H1 (cell line): ENCODE measurements around the gene SMYD3. TPM values are rescaled to one million over a fixed set of nuclear protein-coding genes. Genes with fewer than 3 reads are reported as not detected.

Experiments
- CTCF ChIA-PET: fragments of 300-600 bp; sonication (Branson Sonifier 250); formaldehyde crosslinking; loops from one replicate; lab custom pipeline; 2021; ENCODE audit not compliant: partially characterized antibody; lab: Charles Lee
- POLR2A ChIA-PET: fragments of 300-600 bp; sonication (Branson Sonifier 250); formaldehyde crosslinking; loops from one replicate; lab custom pipeline; 2021; ENCODE audit warnings: inconsistent platforms; ENCODE audit not compliant: partially characterized antibody; lab: Charles Lee
- DNase-seq, 2 experiments: peaks; one replicate each; pipeline versions ENCODE4 v3.0.0 to v3.0.0-alpha.2; 2010 to 2022; ENCODE audit warnings: low spot score in 2 of 2, low read depth in 1 of 2, mixed read lengths in 1 of 2
- FAIRE-seq: peaks from 2 replicates; lab custom pipeline; 2011; peaks lifted over from hg19 to GRCh38; lab: Jason Lieb, UNC
- H2AFZ ChIP-seq: 2 replicates; pipeline ENCODE4 v1.8.1; 2012; ENCODE audit warnings: low read length, inconsistent platforms
- H2AK5ac ChIP-seq: 2 replicates; pipeline ENCODE4 v1.6.1; 2013; ENCODE audit warnings: low read depth, low read length
- H2BK120ac ChIP-seq: replicated peaks from 2 replicates; pipeline ENCODE3; 2013; ENCODE audit warnings: low read depth, low read length, inconsistent platforms
- H2BK12ac ChIP-seq: 2 replicates; pipeline ENCODE4 v1.6.1; 2013; ENCODE audit warnings: low read depth, low read length
- H2BK15ac ChIP-seq: 2 replicates; pipeline ENCODE4 v1.6.1; 2013; ENCODE audit warnings: low read length
- H2BK20ac ChIP-seq: 2 replicates; pipeline ENCODE4 v1.6.1; 2013; ENCODE audit warnings: low read length
- H2BK5ac ChIP-seq: 2 replicates; pipeline ENCODE4 v1.6.1; 2013; ENCODE audit warnings: low read depth, low read length
- H3K14ac ChIP-seq: 2 replicates; pipeline ENCODE4 v1.6.1; 2013; ENCODE audit warnings: inconsistent platforms; ENCODE audit not compliant: insufficient read length
- H3K18ac ChIP-seq: 2 replicates; pipeline ENCODE4 v1.6.1; 2013; ENCODE audit warnings: low read length; ENCODE audit errors: extremely low read depth
- H3K23ac ChIP-seq: 2 replicates; pipeline ENCODE4 v1.6.1; 2013; ENCODE audit warnings: inconsistent platforms; ENCODE audit not compliant: insufficient read length
- H3K23me2 ChIP-seq: 2 replicates; pipeline ENCODE4 v1.6.1; 2013; ENCODE audit warnings: low read depth, low read length
- H3K27ac ChIP-seq: 2 replicates; pipeline ENCODE4 v1.6.1; 2011; ENCODE audit warnings: low read depth, low read length, inconsistent platforms
- H3K27me3 ChIP-seq, 4 experiments: replicated peaks in 1 of 4; 1 replicate in 1 of 4; 2 replicates in 3 of 4; pipeline versions ENCODE4 v1.6.1 to v1.8.1; 2011 to 2013; ENCODE audit warnings: low read length in 3 of 4, mild to moderate bottlenecking in 3 of 4, inconsistent platforms in 2 of 4, mixed read lengths in 2 of 4, moderate library complexity in 1 of 4; ENCODE audit not compliant: control insufficient read depth in 3 of 4, insufficient read depth in 3 of 4; ENCODE audit errors: extremely low read depth in 1 of 4
- H3K36me3 ChIP-seq, 4 experiments: 2 replicates each; pipeline versions ENCODE4 v1.6.1 to v1.8.1; 2011 to 2013; ENCODE audit warnings: mild to moderate bottlenecking in 4 of 4, low read length in 3 of 4, moderate library complexity in 2 of 4, control low read depth in 1 of 4, inconsistent platforms in 1 of 4; ENCODE audit not compliant: insufficient read depth in 4 of 4, control insufficient read depth in 2 of 4
- H3K4ac ChIP-seq: replicated peaks from 2 replicates; pipeline ENCODE3; 2013; ENCODE audit warnings: low read length, low read depth, mixed read lengths, inconsistent platforms; ENCODE audit not compliant: insufficient read length
- H3K4me1 ChIP-seq, 4 experiments: replicated peaks in 1 of 4; 1 replicate in 1 of 4; 2 replicates in 3 of 4; pipeline versions ENCODE4 v1.6.1 to v1.8.1; 2011 to 2013; ENCODE audit warnings: low read length in 3 of 4, inconsistent platforms in 2 of 4, mixed read lengths in 1 of 4; ENCODE audit not compliant: insufficient read depth in 4 of 4, control insufficient read depth in 3 of 4
- H3K4me2 ChIP-seq, 2 experiments: 2 replicates each; pipeline versions ENCODE4 v1.6.1 to v1.8.1; 2011 to 2013; ENCODE audit warnings: low read depth in 2 of 2, low read length in 2 of 2, control low read depth in 1 of 2, inconsistent platforms in 1 of 2, mild to moderate bottlenecking in 1 of 2; ENCODE audit not compliant: insufficient read depth in 1 of 2
- H3K4me3 ChIP-seq, 4 experiments: fragments of 200-600, 300-600 bp in 1 of 4; sonication (generic), shearing (Covaris generic), sonication (Bioruptor Twin) in 1 of 4; 2 replicates each; pipeline versions ENCODE4 v1.5.1 to v1.8.1; 2011 to 2016; ENCODE audit warnings: low read length in 4 of 4, low read depth in 3 of 4, control low read depth in 2 of 4, inconsistent platforms in 2 of 4, mild to moderate bottlenecking in 2 of 4, mixed read lengths in 1 of 4, moderate library complexity in 1 of 4; ENCODE audit not compliant: insufficient read depth in 2 of 4; ENCODE audit errors: extremely low read depth in 1 of 4
- H3K56ac ChIP-seq: replicated peaks from 2 replicates; pipeline ENCODE3; 2013; ENCODE audit warnings: low read depth, mild to moderate bottlenecking, mixed read lengths, low read length, inconsistent platforms; ENCODE audit not compliant: insufficient read length
- H3K79me1 ChIP-seq: 2 replicates; pipeline ENCODE4 v1.6.1; 2013; ENCODE audit warnings: low read depth, low read length, control low read depth
- H3K79me2 ChIP-seq, 2 experiments: 2 replicates each; pipeline versions ENCODE4 v1.6.1 to v1.8.1; 2012 to 2013; ENCODE audit warnings: low read length in 2 of 2, mild to moderate bottlenecking in 2 of 2, inconsistent platforms in 1 of 2; ENCODE audit not compliant: insufficient read depth in 2 of 2, control insufficient read depth in 1 of 2
- H3K9ac ChIP-seq, 4 experiments: replicated peaks in 1 of 4; 1 replicate in 1 of 4; 2 replicates in 3 of 4; pipeline versions ENCODE4 v1.6.1 to v1.8.1; 2011 to 2013; ENCODE audit warnings: low read depth in 3 of 4, low read length in 3 of 4, control low read depth in 2 of 4, mild to moderate bottlenecking in 2 of 4, moderate library complexity in 2 of 4, inconsistent platforms in 1 of 4; ENCODE audit errors: extremely low read depth in 1 of 4
- H3K9me3 ChIP-seq, 2 experiments: 2 replicates each; pipeline versions ENCODE4 v1.6.1 to v1.8.1; 2012 to 2013; ENCODE audit warnings: mild to moderate bottlenecking in 2 of 2, moderate library complexity in 2 of 2, control low read depth in 1 of 2, inconsistent platforms in 1 of 2, low read depth in 1 of 2, low read length in 1 of 2, mixed read lengths in 1 of 2; ENCODE audit not compliant: insufficient read depth in 2 of 2
- H4K20me1 ChIP-seq, 2 experiments: replicated peaks in 1 of 2; 2 replicates each; pipeline versions ENCODE3 to v1.8.1; 2011 to 2013; ENCODE audit warnings: inconsistent platforms in 2 of 2, low read length in 2 of 2, mild to moderate bottlenecking in 1 of 2; ENCODE audit not compliant: insufficient read depth in 2 of 2, control insufficient read depth in 1 of 2
- H4K5ac ChIP-seq: 2 replicates; pipeline ENCODE4 v1.6.1; 2013; ENCODE audit warnings: low read length, low read depth, mixed read lengths, inconsistent platforms; ENCODE audit not compliant: insufficient read length
- H4K8ac ChIP-seq: 2 replicates; pipeline ENCODE4 v1.8.0; 2013; ENCODE audit warnings: mild to moderate bottlenecking, moderate library complexity, low read length, inconsistent platforms; ENCODE audit not compliant: insufficient read depth; ENCODE audit errors: extremely low read depth
- H4K91ac ChIP-seq: replicated peaks from 2 replicates; pipeline ENCODE3; 2013; ENCODE audit warnings: low read length, mixed read lengths, inconsistent platforms; ENCODE audit not compliant: insufficient read length
- CBX5 ChIP-seq: fragments of 300-800, 300-1000 bp; sonication (generic); IDR thresholded peaks from 2 replicates; pipeline ENCODE4 v1.7.1; 2016; ENCODE audit warnings: antibody characterized with exemption, low read length, low read depth
- CHD1 ChIP-seq: IDR thresholded peaks from 2 replicates; pipeline ENCODE4 v1.6.1; 2012; ENCODE audit warnings: low read depth, low read length, improper control_type of control experiment
- SIRT6 ChIP-seq: IDR thresholded peaks from one replicate; pipeline ENCODE4 v1.7.1; 2012; ENCODE audit warnings: low read length, inconsistent platforms
- SP2 ChIP-seq: IDR thresholded peaks from 2 replicates; pipeline ENCODE4 v1.6.1; 2012; ENCODE audit warnings: mild to moderate bottlenecking, low read length, inconsistent platforms
- WGBS, 2 experiments: shearing (Covaris generic) in 1 of 2; methylation state at CpG; one replicate each; pipeline versions ENCODE4 v1.1.6 to v1.1.7; 2013 to 2015; ENCODE audit warnings: low lambda C conversion rate in 2 of 2, mixed read lengths in 2 of 2, inconsistent platforms in 1 of 2, low coverage in 1 of 2, missing lambda C conversion rate in 1 of 2; ENCODE audit not compliant: insufficient replicate concordance in 2 of 2, insufficient coverage in 1 of 2, insufficient read length in 1 of 2; ENCODE audit errors: extremely low coverage in 1 of 2, missing lambda C conversion rate in 1 of 2; 5-methylcytosine and 5-hydroxymethylcytosine counted together
- polyA plus RNA-seq, 7 experiments: library from polyadenylated mRNA; depleted of rRNA in 3 of 7; stranded (reverse) in 5 of 7; unstranded in 2 of 7; fragments of >200 nt in 5 of 7; fragments of 200-250 nt in 2 of 7; gene quantifications; 1 replicate in 5 of 7; 2 replicates in 1 of 7; 4 replicates in 1 of 7; pipeline versions ENCODE4 v1.2.1 to v1.2.3, GENCODE V29; 2011 to 2013; ENCODE audit warnings: missing spikeins in 2 of 7, mixed read lengths in 2 of 7
- total RNA-seq: library from RNA; stranded (reverse); fragmentation: NEBNext Ultra II Directional; extraction: Animal tissue kit (Norgen Biotek cat#: 25700); gene quantifications from 2 replicates; pipeline ENCODE4 v1.2.1, GENCODE V29; 2021
- TF ChIP-seq, protein P1 (sequence below): IDR thresholded peaks from 2 replicates; pipeline ENCODE4 v1.6.1; 2012; ENCODE audit warnings: inconsistent platforms

SMYD3 gene
- total and polyA plus RNA-seq, 2 of the 8 experiments (the other 6 are each of a cell fraction or from before 2014, with no cell fraction given), result 17.3 to 25.4 TPM

DNA sequence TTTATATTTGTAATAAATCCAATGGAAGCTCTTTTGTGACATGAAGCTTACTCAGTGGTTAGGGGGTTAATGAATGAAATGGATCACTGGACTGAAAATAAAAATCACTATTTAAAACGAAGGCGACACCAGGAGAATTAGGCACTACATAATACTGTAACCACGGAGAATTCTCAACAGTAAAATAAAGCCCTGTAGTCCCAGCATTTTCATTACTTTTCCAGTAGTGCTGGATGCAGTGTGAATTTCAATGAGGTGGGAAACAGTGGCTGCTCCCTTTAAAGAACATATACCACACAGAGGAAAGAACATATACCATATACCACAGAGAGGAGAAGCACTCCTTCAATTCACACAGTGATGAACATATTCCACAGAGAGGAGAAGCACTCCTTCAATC, 275.0 kb downstream of the SMYD3 start:
- Histone ChIP-seq H2BK15ac (no peak overlapping the region), H3K79me1 (no peaks in the 10 kb centered on the region), H2BK12ac (no peak overlapping the region), H4K5ac (no peak overlapping the region), H3K9ac (no peak overlapping the region), H4K91ac (no peak overlapping the region), H3K4me2 (no peak overlapping the region), H2AFZ (no peak overlapping the region), H2BK5ac (no peak overlapping the region), H3K18ac (no peak overlapping the region), H3K9me3 (no peaks in the 10 kb centered on the region), H2AK5ac (no peak overlapping the region), H2BK20ac (no peak overlapping the region), H3K14ac (no peak overlapping the region), H3K4me1 (no peaks in the 10 kb centered on the region), H4K8ac (no peak overlapping the region), H3K4ac (no peak overlapping the region), H3K23ac (no peak overlapping the region), H3K79me2 (no peaks in the 10 kb centered on the region), H3K23me2 (no peaks in the 10 kb centered on the region), H3K56ac (no peak overlapping the region), H2BK120ac (no peak overlapping the region), H3K27me3 (no peaks in the 10 kb centered on the region), H3K27ac (no peak overlapping the region), H3K36me3 (no peaks in the 10 kb centered on the region), H4K20me1 (no peaks in the 10 kb centered on the region), H3K4me3 (no peak overlapping the region)
- CTCF ChIA-PET, result no interaction called here
- DNase-seq (no peak), FAIRE-seq (no peak)
- POLR2A ChIA-PET, result no interaction called here
- 91% methylated on average over 3 of the region's 3 CpGs; no CpG with 5 or more reads in 1 of the 2 experiments for WGBS, 2 experiments
- TF ChIP-seq SP2 (no peak), CHD1 (no peak), SIRT6 (no peak), CBX5 (no peak)
- TF ChIP-seq, protein P1, sequence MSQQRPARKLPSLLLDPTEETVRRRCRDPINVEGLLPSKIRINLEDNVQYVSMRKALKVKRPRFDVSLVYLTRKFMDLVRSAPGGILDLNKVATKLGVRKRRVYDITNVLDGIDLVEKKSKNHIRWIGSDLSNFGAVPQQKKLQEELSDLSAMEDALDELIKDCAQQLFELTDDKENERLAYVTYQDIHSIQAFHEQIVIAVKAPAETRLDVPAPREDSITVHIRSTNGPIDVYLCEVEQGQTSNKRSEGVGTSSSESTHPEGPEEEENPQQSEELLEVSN, result no peak
